Panc1 (cell line): ENCODE results near the gene TESMIN. TPM values are rescaled to one million over a fixed set of nuclear protein-coding genes. Genes with fewer than 3 reads are reported as not detected.

Source experiments
- ATAC-seq: fragments of 200-7000 bp; cut with Tn5 transposase; 2 replicates; pipeline ENCODE4 v1.9.1; 2020; ENCODE audit warnings: mild to moderate bottlenecking, moderate library complexity
- BruUV-seq: library from RNA; stranded (reverse); fragments of 400-500 nt; replicated peaks from 2 replicates; lab custom pipeline; 2021; lab: Mats Ljungman, UMichigan
- CTCF ChIA-PET: fragments of 300-600 bp; sonication (Branson Sonifier 250); formaldehyde crosslinking; loops from one replicate; lab custom pipeline; 2022; ENCODE audit warnings: antibody characterized with exemption; lab: Charles Lee
- POLR2A ChIA-PET: fragments of 300-600 bp; sonication (Branson Sonifier 250); formaldehyde crosslinking; loops from one replicate; lab custom pipeline; 2022; ENCODE audit warnings: antibody characterized with exemption; lab: Charles Lee
- DNase-seq: peaks from one replicate; pipeline ENCODE4 v3.0.0-alpha.2; 2010; ENCODE audit warnings: low read depth, low spot score
- H3K27ac ChIP-seq: 2 replicates; pipeline ENCODE4 v1.5.1; 2011; ENCODE audit warnings: mild to moderate bottlenecking, low read length, inconsistent platforms
- H3K27me3 ChIP-seq: fragments of 200-500 bp; sonication (Bioruptor generic); 2 replicates; pipeline ENCODE4 v1.6.0; 2014; ENCODE audit warnings: low read length, inconsistent platforms; ENCODE audit not compliant: control insufficient read depth, insufficient read depth
- H3K36me3 ChIP-seq: fragments of 200-500 bp; sonication (Bioruptor generic); 2 replicates; pipeline ENCODE4 v1.5.1; 2014; ENCODE audit warnings: inconsistent platforms, mild to moderate bottlenecking, low read length, moderate library complexity; ENCODE audit not compliant: control insufficient read depth, insufficient read depth
- H3K4me1 ChIP-seq: 2 replicates; pipeline ENCODE4 v1.5.1; 2011; ENCODE audit warnings: inconsistent platforms, mild to moderate bottlenecking, low read length, moderate library complexity; ENCODE audit not compliant: control insufficient read depth, insufficient read depth
- H3K4me3 ChIP-seq, 2 experiments: 2 replicates each; pipeline ENCODE4 v1.5.1; 2011 to 2012; ENCODE audit warnings: low read depth in 2 of 2, low read length in 2 of 2, mild to moderate bottlenecking in 2 of 2, inconsistent platforms in 1 of 2, moderate library complexity in 1 of 2
- H3K9me3 ChIP-seq: fragments of 200-500 bp; sonication (Bioruptor generic); 2 replicates; pipeline ENCODE4 v1.5.1; 2014; ENCODE audit warnings: low read depth, mild to moderate bottlenecking, inconsistent platforms, low read length, moderate library complexity; ENCODE audit not compliant: control insufficient read depth, insufficient read depth
- CTCF ChIP-seq: fragments of 450-650 bp; IDR thresholded peaks from 2 replicates; pipeline ENCODE4 v1.5.1; 2017; ENCODE audit warnings: mild to moderate bottlenecking
- POLR2AphosphoS5 ChIP-seq: IDR thresholded peaks from 2 replicates; pipeline ENCODE4 v1.6.1; 2012; ENCODE audit warnings: mild to moderate bottlenecking, low read depth, low read length, moderate library complexity
- REST ChIP-seq, 2 experiments: IDR thresholded peaks; 2 replicates each; pipeline ENCODE4 v1.6.1; 2011 to 2012; ENCODE audit warnings: low read depth in 2 of 2, control low read depth in 1 of 2, low read length in 1 of 2, mild to moderate bottlenecking in 1 of 2, moderate library complexity in 1 of 2; ENCODE audit not compliant: insufficient read depth in 1 of 2
- SIN3A ChIP-seq: IDR thresholded peaks from 2 replicates; pipeline ENCODE4 v1.6.1; 2012; ENCODE audit warnings: low read depth, mild to moderate bottlenecking, low read length, moderate library complexity, borderline replicate concordance; ENCODE audit not compliant: insufficient read depth
- TCF7L2 ChIP-seq: IDR thresholded peaks from 2 replicates; pipeline ENCODE4 v1.6.1; 2011; ENCODE audit warnings: mild to moderate bottlenecking, low read depth, low read length, inconsistent platforms
- in situ Hi-C: cut with HindIII; loops from 2 replicates; pipeline ENCODE4 v1.10.0; 2016; ENCODE audit warnings: low sequenced_read_pairs, low pct_unique_long_range_greater_than_20kb
- intact Hi-C: fragments of 100-400 bp; cut with micrococcal nuclease; formaldehyde crosslinking; loops from one replicate; pipeline ENCODE4 v1.10.0; 2022; ENCODE audit not compliant: unreplicated experiment
- total RNA-seq: library from RNA; stranded (reverse); gene quantifications from one replicate; pipeline ENCODE4 v1.2.1, GENCODE V29; 2021; ENCODE audit not compliant: unreplicated experiment

The TESMIN gene
- total RNA-seq, 1 experiment from 2014 or later: 47.6 TPM

- ChIA-PET CTCF (no interaction called here), POLR2A (no interaction called here)
- Histone ChIP-seq H3K27me3 (no peaks in the 10 kb centered on the region), H3K4me1 (no peaks in the 10 kb centered on the region), H3K9me3 (no peaks in the 10 kb centered on the region), H3K36me3 (peaks cover 9% of the 10 kb centered on the region; the same call in 1 of the 2 replicates), H3K4me3 (no peak overlapping the region), H3K27ac (no peak overlapping the region)
- BruUV-seq: no TSS peak
- TF ChIP-seq REST (IDR thresholded peaks at IDR 0.05; ENCODE audit: insufficient read depth in 1 of 2, low read depth in 2 of 2, low read length in 1 of 2) (no peak), SIN3A (no peak), TCF7L2 (no peak), CTCF (no peak), POLR2AphosphoS5 (no peak)
- in situ Hi-C loops (no loop called here), intact Hi-C loops (no loop called here)
- ATAC-seq (peak; percentile 57), DNase-seq (no peak)
These were observed 29.5 kb upstream of the TESMIN start for GRCh38 chr11:68780829-68781228.

GRCh38 chr11:68778205-68778604 is 26.9 kb upstream of the TESMIN start:
- Histone ChIP-seq H3K36me3 (peaks cover 19% of the 10 kb centered on the region), H3K27me3 (no peaks in the 10 kb centered on the region), H3K4me1 (no peaks in the 10 kb centered on the region), H3K4me3 (no peak overlapping the region), H3K27ac (no peak overlapping the region), H3K9me3 (no peaks in the 10 kb centered on the region)
- ChIA-PET CTCF (no interaction called here), POLR2A (no interaction called here)
- TF ChIP-seq TCF7L2 (no peak), POLR2AphosphoS5 (no peak), SIN3A (no peak), REST (IDR thresholded peaks at IDR 0.05; ENCODE audit: insufficient read depth in 1 of 2, low read depth in 2 of 2, low read length in 1 of 2) (no peak), CTCF (no peak)
- BruUV-seq: no TSS peak
- ATAC-seq (no peak), DNase-seq (no peak)
- intact Hi-C loops (no loop called here), in situ Hi-C loops (no loop called here)
